SIG-M5 (cell line): ENCODE results near the gene GRSF1.
"Not testable (repeated sequence)": the region's sequence is repeated elsewhere in the genome, so short reads cannot be mapped to it uniquely, and the experiment has no call there.

Source experiments
- DNase-seq: peaks from one replicate; lab custom pipeline; 2025; lab: John Stamatoyannopoulos, UW

The GRSF1 gene

GRCh38 chr4:70833675-70834074, 6.0 kb downstream of the GRSF1 start:
- no peak for DNase-seq

DNA sequence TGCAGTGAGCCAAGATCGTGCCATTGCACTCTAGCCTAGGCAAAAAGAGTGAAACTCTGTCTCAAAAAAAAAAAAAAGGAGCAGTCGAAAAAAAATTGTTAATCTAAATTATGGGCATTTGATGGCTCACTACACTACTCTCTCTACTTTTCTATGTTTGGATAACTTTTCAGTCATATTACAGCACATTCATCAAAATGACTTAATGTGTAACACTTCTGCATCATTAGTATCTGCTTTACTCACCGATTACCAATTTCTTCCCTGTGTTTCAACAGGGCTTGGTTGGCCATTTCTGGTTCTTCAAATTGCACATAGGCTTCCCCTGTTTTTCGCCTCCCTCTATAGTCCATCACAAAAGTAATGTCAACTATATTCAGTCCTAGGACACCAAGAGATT, 8.4 kb downstream of the GRSF1 start:
- DNase-seq = no peak

DNA sequence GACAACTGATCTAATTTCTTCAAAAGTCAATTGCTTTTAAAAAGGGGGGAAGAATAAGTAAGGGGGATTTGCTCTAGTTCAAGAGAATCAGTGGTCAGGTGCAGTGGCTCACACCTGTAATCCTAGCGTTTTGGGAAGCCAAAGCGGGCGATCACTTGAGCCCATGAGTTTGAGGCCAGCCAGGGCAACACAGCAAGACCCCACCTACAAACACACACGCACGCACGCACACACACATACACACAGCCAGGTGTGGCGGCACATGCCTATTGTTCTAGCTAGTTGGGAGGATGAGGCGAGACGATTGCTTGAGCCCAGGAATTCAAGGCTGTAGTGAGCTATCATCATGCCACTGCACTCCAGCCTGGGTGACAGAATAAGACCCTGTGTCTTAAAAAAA, 9.6 kb downstream of the GRSF1 start:
- no peak for DNase-seq

GRCh38 chr4:70829492-70829891, 10.2 kb downstream of the GRSF1 start:
- no peak for DNase-seq

DNA sequence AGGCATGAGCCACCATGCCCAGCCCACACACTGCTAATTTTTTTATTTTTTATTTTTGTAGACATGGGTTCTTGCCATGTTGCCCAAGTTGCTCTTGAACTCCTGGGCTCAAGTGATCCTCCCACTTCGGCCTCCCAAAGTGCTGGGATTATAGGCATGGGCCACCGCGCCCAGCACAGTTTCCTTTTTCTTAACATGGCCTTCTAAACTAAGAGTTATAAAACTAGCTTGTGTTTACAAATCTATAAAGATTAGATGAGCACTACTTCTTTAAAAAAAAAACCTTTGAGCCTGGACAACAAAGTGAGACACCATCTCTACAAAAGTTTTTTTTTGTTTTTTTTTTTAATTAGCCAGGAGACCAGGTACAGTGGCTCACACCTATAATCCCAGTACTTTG, 10.7 kb downstream of the GRSF1 start:
- DNase-seq = no peak

DNA sequence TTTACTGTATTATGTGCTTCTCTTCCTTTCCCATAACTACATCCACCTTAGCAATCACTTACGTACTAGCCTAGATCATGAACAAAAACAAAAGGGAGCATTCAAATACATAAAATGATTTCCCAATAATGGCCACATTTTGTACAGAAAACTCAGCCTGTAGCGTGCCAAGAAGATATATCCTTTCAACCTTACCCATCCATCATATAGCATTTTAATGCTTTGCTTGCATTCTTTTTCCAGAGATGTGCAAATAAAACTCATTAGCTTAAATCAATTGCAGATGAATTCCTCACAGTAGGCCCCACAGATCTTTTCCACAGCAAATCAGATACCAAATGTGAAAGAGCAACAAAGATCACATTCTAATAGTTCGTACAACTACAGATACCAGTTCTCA, 20.8 kb downstream of the GRSF1 start:
- DNase-seq = no peak

- DNase-seq = no peak
Measured at GRCh38 chr4:70818173-70818855, 21.4 kb downstream of the GRSF1 start.

- DNase-seq = no peak
Measured at GRCh38 chr4:70816894-70817293, 22.8 kb downstream of the GRSF1 start.

GRCh38 chr4:70815370-70815769, 24.3 kb downstream of the GRSF1 start:
- no peak for DNase-seq

DNA sequence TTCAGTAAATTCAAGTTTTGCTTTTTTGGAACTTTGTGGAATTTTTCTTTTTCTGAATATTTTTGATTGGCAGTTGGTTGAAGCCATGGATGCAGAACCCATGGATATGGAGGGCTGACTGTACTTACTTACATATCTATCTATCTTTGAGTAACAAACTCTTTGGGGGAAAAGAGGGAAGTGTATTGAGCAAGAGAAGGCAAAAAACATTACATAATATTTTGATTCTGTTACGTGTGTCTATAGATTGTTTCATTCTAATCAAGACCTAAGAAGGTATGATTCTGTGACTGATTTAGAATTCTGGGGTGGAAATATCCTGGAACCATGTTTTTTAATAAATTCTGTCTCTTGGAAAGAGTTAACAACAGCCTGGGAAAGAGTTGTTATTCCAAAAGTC, 31.5 kb downstream of the GRSF1 start:
- DNase-seq = no peak

- no peak for DNase-seq
Measured at GRCh38 chr4:70802928-70803580, 36.6 kb downstream of the GRSF1 start.

- no peak for DNase-seq
Measured at GRCh38 chr4:70801265-70801809, 38.4 kb downstream of the GRSF1 start.

DNA sequence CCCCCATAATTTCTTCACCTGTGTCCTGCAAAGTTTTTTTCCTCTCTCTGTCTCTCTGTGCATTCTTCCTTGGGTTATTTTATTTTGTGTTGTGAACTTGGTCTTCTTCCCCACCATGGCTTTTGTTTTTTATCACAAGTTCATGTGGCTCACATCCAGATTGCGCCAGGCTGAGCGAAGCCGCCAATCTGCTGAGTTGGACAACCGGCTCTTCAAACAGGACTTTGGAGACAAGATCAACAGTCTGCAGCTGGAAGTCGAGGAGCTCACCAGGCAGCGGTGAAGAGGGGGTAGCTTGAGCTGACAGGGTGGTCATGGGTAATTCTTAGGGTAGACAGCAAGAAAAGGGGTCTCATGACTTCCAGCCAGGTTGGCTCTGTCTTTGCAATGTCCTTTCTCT, 46.1 kb downstream of the GRSF1 start:
- DNase-seq = no peak

DNA sequence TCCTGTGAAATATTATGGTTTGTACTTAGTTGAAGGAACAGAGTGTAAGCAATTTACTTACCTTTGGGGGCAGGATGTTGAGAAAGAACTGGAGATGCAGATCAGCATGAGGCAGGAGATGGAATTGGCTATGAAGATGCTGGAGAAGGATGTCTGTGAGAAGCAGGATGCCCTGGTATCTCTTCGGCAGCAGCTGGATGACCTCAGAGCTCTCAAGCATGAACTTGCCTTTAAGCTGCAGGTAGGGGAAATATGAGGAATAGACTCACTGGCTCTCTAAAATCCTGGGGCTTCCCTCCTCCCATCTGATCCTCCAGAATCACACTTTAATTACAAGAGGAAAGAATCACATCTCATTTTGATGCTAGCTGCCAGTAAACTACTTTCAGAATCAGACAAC, 51.0 kb downstream of the GRSF1 start:
- DNase-seq = no peak

GRCh38 chr4:70787496-70787895, 52.2 kb downstream of the GRSF1 start:
- DNase-seq = no peak

GRCh38 chr4:70783096-70783495, 56.6 kb downstream of the GRSF1 start:
- no peak for DNase-seq

DNA sequence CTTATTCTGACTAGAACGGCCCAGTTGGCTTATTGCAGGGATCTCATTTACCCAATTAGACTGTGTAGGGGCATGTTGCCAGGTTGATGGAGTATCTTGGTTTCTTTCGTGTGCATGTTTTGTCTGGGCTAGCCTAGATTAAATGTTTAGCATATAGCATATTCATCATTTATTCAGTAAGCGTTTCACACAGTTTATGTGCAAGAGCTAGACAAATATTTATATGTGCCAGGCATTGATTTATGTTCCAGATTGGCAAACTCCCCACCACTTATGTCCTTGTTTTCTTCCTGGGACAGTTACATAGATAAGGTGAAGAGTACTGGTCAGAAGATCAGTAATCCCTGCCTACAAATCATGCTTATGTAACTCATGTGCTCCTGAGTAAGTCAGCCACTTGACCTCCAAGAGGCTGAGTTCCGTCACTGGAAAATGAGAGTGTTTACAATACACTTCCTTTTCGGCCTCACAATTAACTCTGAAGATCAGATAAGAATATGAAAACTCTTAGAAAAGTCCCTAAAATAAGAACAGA, 60.7 kb downstream of the GRSF1 start:
- no peak for DNase-seq

GRCh38 chr4:70772929-70773555, 66.6 kb downstream of the GRSF1 start:
- DNase-seq = no peak

- not testable (repeated sequence) for DNase-seq
Measured at GRCh38 chr4:70769396-70769795, 70.3 kb downstream of the GRSF1 start.

DNA sequence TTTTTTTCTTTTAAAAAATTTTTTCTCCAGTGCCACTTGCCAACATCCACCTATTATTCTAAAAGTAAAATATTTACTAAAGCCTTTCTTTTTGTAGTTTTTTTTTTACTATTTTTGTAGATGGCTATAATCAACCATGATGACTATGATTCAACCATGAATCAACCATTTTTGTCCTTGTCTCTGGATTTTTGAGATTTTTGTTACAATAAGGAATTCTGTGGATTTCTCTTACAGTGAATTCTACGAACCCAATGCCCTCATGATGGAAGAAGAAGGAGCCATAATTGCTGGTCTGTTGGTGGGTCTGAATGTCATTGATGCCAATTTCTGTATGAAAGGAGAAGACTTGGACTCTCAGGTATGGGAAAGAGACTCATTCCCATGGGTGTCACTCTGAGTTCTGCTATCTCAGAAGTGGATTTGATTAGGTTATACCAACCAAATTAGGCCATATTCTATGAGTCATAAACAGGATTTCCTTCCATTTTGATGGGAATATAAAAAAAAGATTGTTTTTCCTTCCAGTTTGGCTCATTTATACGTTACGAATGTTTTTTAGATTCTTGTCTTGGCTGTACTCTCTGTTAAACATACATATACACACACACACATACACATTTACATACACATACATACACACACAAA, 71.3 kb downstream of the GRSF1 start:
- no peak for DNase-seq
